GM12878 (cell line): ENCODE measurements around the gene SEC11A. TPM values are rescaled to one million over a fixed set of nuclear protein-coding genes. Genes with fewer than 3 reads are reported as not detected.

Experiments
- ATAC-seq: fragments of 200-7000 bp; cut with Tn5 transposase; 3 replicates; pipeline ENCODE4 v1.9.1; 2020; ENCODE audit warnings: mild to moderate bottlenecking, moderate library complexity
- BruUV-seq: library from RNA; stranded (reverse); fragments of 400-500 nt; replicated peaks from 2 replicates; lab custom pipeline; 2021; lab: Mats Ljungman, UMichigan
- CTCF ChIA-PET: fragments of 300-600 bp; sonication (Branson Sonifier 250); formaldehyde crosslinking; extraction: SDS; loops from one replicate; lab custom pipeline; 2021; ENCODE audit warnings: inconsistent platforms; lab: Yijun Ruan, JAX
- POLR2A ChIA-PET: fragments of 350-600 bp; formaldehyde crosslinking; extraction: SDS; loops from one replicate; lab custom pipeline; 2021; ENCODE audit warnings: inconsistent platforms; lab: Charles Lee
- RAD21 ChIA-PET: fragments of 300-600 bp; sonication (Branson Sonifier 250); formaldehyde crosslinking; loops from one replicate; lab custom pipeline; 2023; ENCODE audit warnings: antibody characterized with exemption; ENCODE audit not compliant: unreplicated experiment; lab: Charles Lee
- SMC1A ChIA-PET: fragments of 300-600 bp; sonication (Branson Sonifier 250); formaldehyde crosslinking; loops from one replicate; lab custom pipeline; 2023; ENCODE audit not compliant: unreplicated experiment, uncharacterized antibody; lab: Charles Lee
- DNase-seq: peaks from one replicate; pipeline ENCODE4 v3.0.0-alpha.2; 2011; ENCODE audit warnings: low read depth, low spot score
- FAIRE-seq: peaks from 3 replicates; lab custom pipeline; 2011; peaks lifted over from hg19 to GRCh38; lab: Jason Lieb, UNC
- H2AFZ ChIP-seq: 2 replicates; pipeline ENCODE4 v1.6.0; 2011; ENCODE audit warnings: low read depth, low read length, control low read depth; ENCODE audit not compliant: control insufficient read depth
- H3K27ac ChIP-seq: 2 replicates; pipeline ENCODE4 v1.5.1; 2011; ENCODE audit warnings: control low read depth; ENCODE audit not compliant: control insufficient read depth, insufficient read depth
- H3K27me3 ChIP-seq, 2 experiments: replicated peaks in 1 of 2; 2 replicates each; pipeline versions ENCODE4 v1.6.0 to v1.6.1; 2011; ENCODE audit warnings: low read length in 1 of 2; ENCODE audit not compliant: control insufficient read depth in 2 of 2, insufficient read depth in 2 of 2
- H3K36me3 ChIP-seq, 2 experiments: 2 replicates each; pipeline ENCODE4 v1.5.1; 2011; ENCODE audit warnings: low read length in 1 of 2; ENCODE audit not compliant: control insufficient read depth in 2 of 2, insufficient read depth in 2 of 2
- H3K4me1 ChIP-seq: 2 replicates; pipeline ENCODE4 v1.6.1; 2011; ENCODE audit warnings: mild to moderate bottlenecking, low read length, moderate library complexity, mixed read lengths; ENCODE audit not compliant: control insufficient read depth, insufficient read depth
- H3K4me2 ChIP-seq: 2 replicates; pipeline ENCODE4 v1.6.0; 2011; ENCODE audit warnings: control low read depth; ENCODE audit not compliant: control insufficient read depth, insufficient read depth
- H3K4me3 ChIP-seq: fragments of 200-600 bp; sonication (generic); 2 replicates; pipeline ENCODE4 v1.5.1; 2016
- H3K79me2 ChIP-seq: 2 replicates; pipeline ENCODE4 v1.6.0; 2011; ENCODE audit warnings: low read length; ENCODE audit not compliant: control insufficient read depth, insufficient read depth
- H3K9ac ChIP-seq: 2 replicates; pipeline ENCODE4 v1.8.0; 2011; ENCODE audit warnings: low read length, control low read depth, mixed read lengths; ENCODE audit not compliant: control insufficient read depth, insufficient read depth
- H3K9me3 ChIP-seq: replicated peaks from 3 replicates; pipeline ENCODE4 v1.5.1; 2011; ENCODE audit warnings: mild to moderate bottlenecking, low read length; ENCODE audit not compliant: control insufficient read depth, insufficient read depth
- H4K20me1 ChIP-seq: 2 replicates; pipeline ENCODE4 v1.6.0; 2011; ENCODE audit not compliant: control insufficient read depth, insufficient read depth
- ATF3 ChIP-seq: IDR thresholded peaks from 2 replicates; pipeline ENCODE4 v1.6.1; 2011; ENCODE audit warnings: low read depth, mild to moderate bottlenecking, low read length, moderate library complexity, borderline replicate concordance; ENCODE audit errors: extremely low read depth
- CHD4 ChIP-seq: fragments of 200-600 bp; sonication (generic); IDR thresholded peaks from 2 replicates; pipeline ENCODE4 v1.6.1; 2016; ENCODE audit warnings: mild to moderate bottlenecking
- HCFC1 ChIP-seq: fragments of 150-350 bp; IDR thresholded peaks from 2 replicates; pipeline ENCODE4 v1.6.1; 2014; ENCODE audit warnings: low read length
- IKZF1 ChIP-seq: fragments of 450-650 bp; conservative IDR thresholded peaks from 2 replicates; pipeline ENCODE4 v1.6.1; 2017; ENCODE audit warnings: antibody characterized with exemption, mild to moderate bottlenecking
- MXI1 ChIP-seq: fragments of 150-350 bp; IDR thresholded peaks from 2 replicates; pipeline ENCODE4 v1.6.1; 2011; ENCODE audit warnings: low read depth, mild to moderate bottlenecking, inconsistent platforms, low read length, improper control_type of control experiment
- NBN ChIP-seq: fragments of 450-650 bp; IDR thresholded peaks from 2 replicates; pipeline ENCODE4 v1.6.1; 2016
- NRF1 ChIP-seq: conservative IDR thresholded peaks from 2 replicates; pipeline ENCODE4 v1.6.1; 2011; ENCODE audit warnings: mild to moderate bottlenecking, low read depth, low read length, improper control_type of control experiment
- PAX5 ChIP-seq: IDR thresholded peaks from 2 replicates; pipeline ENCODE4 v1.6.1; 2011; ENCODE audit warnings: low read depth, low read length, borderline replicate concordance
- PKNOX1 ChIP-seq: fragments of 450-650 bp; IDR thresholded peaks from 2 replicates; pipeline ENCODE4 v1.6.1; 2016; ENCODE audit warnings: mild to moderate bottlenecking
- RAD51 ChIP-seq: fragments of 450-650 bp; IDR thresholded peaks from 2 replicates; pipeline ENCODE4 v1.6.1; 2016; ENCODE audit warnings: moderate library complexity, mild to moderate bottlenecking, inconsistent platforms
- RCOR1 ChIP-seq: conservative IDR thresholded peaks from 2 replicates; pipeline ENCODE4 v1.6.1; 2012; ENCODE audit warnings: low read depth, low read length, improper control_type of control experiment
- SRF ChIP-seq, 2 experiments: IDR thresholded peaks; 2 replicates each; pipeline ENCODE4 v1.6.1; 2011; ENCODE audit warnings: low read depth in 2 of 2, low read length in 2 of 2, mild to moderate bottlenecking in 1 of 2, moderate library complexity in 1 of 2
- SUZ12 ChIP-seq: fragments of 200-600 bp; sonication (generic); IDR thresholded peaks from one replicate; pipeline ENCODE4 v1.6.1; 2018; ENCODE audit warnings: antibody characterized with exemption, mild to moderate bottlenecking; ENCODE audit not compliant: unreplicated experiment
- ZBTB33 ChIP-seq: fragments of 450-650 bp; IDR thresholded peaks from 2 replicates; pipeline ENCODE4 v1.6.1; 2017; ENCODE audit warnings: mild to moderate bottlenecking
- ZNF217 ChIP-seq: fragments of 450-650 bp; IDR thresholded peaks from 2 replicates; pipeline ENCODE4 v1.6.1; 2017; ENCODE audit warnings: antibody characterized with exemption, mild to moderate bottlenecking
- ZNF592 ChIP-seq: fragments of 450-650 bp; IDR thresholded peaks from 2 replicates; pipeline ENCODE4 v1.6.1; 2017; ENCODE audit warnings: mild to moderate bottlenecking, moderate library complexity
- ZNF622 ChIP-seq: fragments of 450-650 bp; IDR thresholded peaks from 2 replicates; pipeline ENCODE4 v1.6.1; 2017; ENCODE audit warnings: mild to moderate bottlenecking, inconsistent platforms
- WGBS: methylation state at CpG from one replicate; pipeline ENCODE4 v1.1.6; 2016; ENCODE audit warnings: low lambda C conversion rate; ENCODE audit not compliant: insufficient replicate concordance, insufficient coverage; ENCODE audit errors: missing lambda C conversion rate; 5-methylcytosine and 5-hydroxymethylcytosine counted together
- in situ Hi-C: fragments of 300-500 bp; cut with MboI; formaldehyde crosslinking; loops from 9 replicates; pipeline ENCODE4 v1.14.3; 2018; ENCODE audit warnings: mixed read lengths
- intact Hi-C: fragments of 100-400 bp; cut with micrococcal nuclease; formaldehyde crosslinking; loops from one replicate; pipeline ENCODE4 v1.14.2; 2022; ENCODE audit not compliant: unreplicated experiment
- polyA plus RNA-seq, 11 experiments: library from polyadenylated mRNA; depleted of rRNA in 4 of 11; unstranded in 6 of 11; stranded (reverse) in 5 of 11; fragments of >200 nt; fragmentation: Nextera tagmentation in 4 of 11; fragmentation: Illumina TruSeq in 1 of 11; extraction: Ambion mirVana in 4 of 11; extraction: Trizol in 1 of 11; gene quantifications; 1 replicate in 1 of 11; 2 replicates in 10 of 11; pipeline versions ENCODE4 v1.2.1 to v1.2.3, GENCODE V29; 2011 to 2016; ENCODE audit warnings: inconsistent platforms in 2 of 11, missing spikeins in 2 of 11, low read depth in 1 of 11
- total RNA-seq, 4 experiments: library from RNA; depleted of rRNA in 3 of 4; stranded (reverse); fragments of >200 nt in 3 of 4; fragmentation: Illumina TruSeq in 1 of 4; extraction: Trizol in 1 of 4; gene quantifications; 2 replicates each; pipeline versions ENCODE4 v1.2.1 to v1.2.3, GENCODE V29; 2013 to 2021

The SEC11A gene
- total and polyA plus RNA-seq, 10 of the 15 experiments (the other 5 are each of a cell fraction or from before 2014, with no cell fraction given) = 99.2 to 159 (median 143) TPM

GRCh38 chr15:84761607-84762131 is 45.7 kb upstream of the SEC11A start (continued):
- TF ChIP-seq ZNF592 (no peak), NRF1 (no peak)

- in situ Hi-C loops = no loop called here
- WGBS = 8% methylated on average over 1 of the region's 1 CpG
- ChIA-PET CTCF (no interaction called here), POLR2A (no interaction called here), SMC1A (interaction anchor here (0.8 kb wide), 1 partner anchor 101 kb away, joined by 3 read pairs; no protein-coding TSS in a partner anchor), RAD21 (no interaction called here)
- Histone ChIP-seq H3K9ac (no peak overlapping the region), H3K79me2 (peaks cover 88% of the 10 kb centered on the region), H3K4me2 (peak overlapping the region; percentile 88), H3K4me1 (peaks cover 27% of the 10 kb centered on the region), H3K4me3 (no peak overlapping the region), H3K27me3 (no peaks in the 10 kb centered on the region), H3K9me3 (no peaks in the 10 kb centered on the region), H4K20me1 (peaks cover 5% of the 10 kb centered on the region), H3K27ac (peak overlapping the region; percentile 31), H2AFZ (no peak overlapping the region), H3K36me3 (no peaks in the 10 kb centered on the region; a peak in 2 of 4 replicates)
- intact Hi-C loops = no loop called here
- DNase-seq (no peak), ATAC-seq (no peak), FAIRE-seq (no peak)
- no TSS peak for BruUV-seq
- no peak for TF ChIP-seq ZBTB33
- TF ChIP-seq MXI1 = no peak
- TF ChIP-seq SRF (IDR thresholded peaks at IDR 0.05; ENCODE audit: low read depth in 2 of 2, low read length in 2 of 2) = no peak
- no peak for TF ChIP-seq HCFC1
- no peak for TF ChIP-seq PAX5
- no peak for TF ChIP-seq SUZ12
- TF ChIP-seq NBN = no peak
- TF ChIP-seq ZNF217 = no peak
- no peak for TF ChIP-seq CHD4
- TF ChIP-seq ZNF622 = no peak
- TF ChIP-seq ATF3 = no peak
- no peak for TF ChIP-seq IKZF1
- TF ChIP-seq RAD51 = no peak
- TF ChIP-seq RCOR1 = no peak
- TF ChIP-seq PKNOX1 = no peak
Measured at GRCh38 chr15:84760219-84760618, 44.3 kb upstream of the SEC11A start.
